KMS-11 (cell line): Measurements from ENCODE around the gene STRN4.

ENCODE experiments used
- H2AFZ ChIP-seq: fragments of 200-600 bp; sonication (generic); 2 replicates; pipeline ENCODE4 v1.6.1; 2016; ENCODE audit warnings: antibody characterized with exemption, mixed run types, low read depth
- H3K27ac ChIP-seq: fragments of 200-600 bp; sonication (generic); 2 replicates; pipeline ENCODE4 v1.6.1; 2016; ENCODE audit warnings: mild to moderate bottlenecking, mixed run types
- H3K27me3 ChIP-seq: fragments of 200-600 bp; sonication (generic); 2 replicates; pipeline ENCODE4 v1.6.1; 2017; ENCODE audit warnings: mild to moderate bottlenecking, low read depth, mixed run types, moderate library complexity; ENCODE audit not compliant: insufficient read depth
- H3K36me3 ChIP-seq: fragments of 200-600 bp; sonication (generic); 2 replicates; pipeline ENCODE4 v1.6.1; 2017; ENCODE audit warnings: mild to moderate bottlenecking, mixed run types; ENCODE audit not compliant: insufficient read depth
- H3K4me1 ChIP-seq: fragments of 200-600 bp; sonication (generic); 2 replicates; pipeline ENCODE4 v1.6.1; 2016; ENCODE audit warnings: mild to moderate bottlenecking, low read depth, mixed run types; ENCODE audit not compliant: poor library complexity, severe bottlenecking
- H3K4me2 ChIP-seq: fragments of 200-600 bp; sonication (generic); 2 replicates; pipeline ENCODE4 v1.7.0; 2016; ENCODE audit warnings: mild to moderate bottlenecking, mixed run types
- H3K4me3 ChIP-seq: fragments of 200-600 bp; sonication (generic); IDR thresholded peaks from 2 replicates; pipeline ENCODE4 v1.6.1; 2017; ENCODE audit warnings: low read depth, low read length, mixed read lengths; ENCODE audit not compliant: insufficient read depth
- H3K79me2 ChIP-seq: fragments of 200-600 bp; sonication (generic); 2 replicates; pipeline ENCODE4 v1.6.1; 2016; ENCODE audit warnings: low read depth, mixed run types; ENCODE audit not compliant: insufficient read depth
- H3K9ac ChIP-seq: fragments of 200-600 bp; sonication (generic); 2 replicates; pipeline ENCODE4 v1.6.1; 2016; ENCODE audit warnings: mild to moderate bottlenecking, mixed run types
- H4K20me1 ChIP-seq: fragments of 200-600 bp; sonication (generic); 2 replicates; pipeline ENCODE4 v1.6.1; 2016; ENCODE audit warnings: mild to moderate bottlenecking, mixed run types; ENCODE audit not compliant: insufficient read depth
- CTCF ChIP-seq: fragments of 200-600 bp; sonication (generic); conservative IDR thresholded peaks from 2 replicates; pipeline ENCODE4 v1.6.1; 2017; ENCODE audit warnings: low read depth, mild to moderate bottlenecking, antibody characterized with exemption, low read length, moderate library complexity, mixed read lengths

STRN4 gene

GRCh38 chr19:46788262-46788967, 42.2 kb upstream of the STRN4 start, which contains the start of gene SLC1A5:
SLC1A5 (minus strand) TSS chr19:46788594; CDS start chr19:46787965, 629 bp downstream.
- Histone ChIP-seq H3K9ac (peak within 1 kb of the TSS; percentile 99), H2AFZ (peak within 1 kb of the TSS; percentile 45; the same call in 1 of the 2 replicates), H4K20me1 (peaks cover 26% of the 10 kb centered on the region), H3K79me2 (peaks cover 50% of the 10 kb centered on the region), H3K27me3 (no peaks in the 10 kb centered on the region), H3K4me3 (no peak within 1 kb of the TSS), H3K4me1 (peaks cover 22% of the 10 kb centered on the region), H3K27ac (peak within 1 kb of the TSS; percentile 98), H3K4me2 (peak within 1 kb of the TSS; percentile 86), H3K36me3 (no peaks in the 10 kb centered on the region)
- TF ChIP-seq CTCF: no peak

GRCh38 chr19:46787331-46788261, 41.3 kb upstream of the STRN4 start:
- Histone ChIP-seq H3K36me3 (no peaks in the 10 kb centered on the region), H4K20me1 (peaks cover 29% of the 10 kb centered on the region), H3K4me1 (peaks cover 30% of the 10 kb centered on the region), H3K4me2 (peak overlapping the region; percentile 86), H3K9ac (peak overlapping the region; percentile 99), H3K27ac (peak overlapping the region; percentile 98), H3K27me3 (no peaks in the 10 kb centered on the region), H3K79me2 (peaks cover 59% of the 10 kb centered on the region), H2AFZ (no peak overlapping the region), H3K4me3 (no peak overlapping the region)
- no peak for TF ChIP-seq CTCF

- peak overlapping the region; percentile 99 for H3K9ac ChIP-seq
- H3K4me2 ChIP-seq: peak overlapping the region; percentile 86
- no peak overlapping the region for H3K4me3 ChIP-seq
- peaks cover 65% of the 10 kb centered on the region for H3K79me2 ChIP-seq
- peak overlapping the region; percentile 98 for H3K27ac ChIP-seq
- peaks cover 2% of the 10 kb centered on the region; the same call in 1 of the 2 replicates for H3K36me3 ChIP-seq
- H3K4me1 ChIP-seq: peaks cover 32% of the 10 kb centered on the region
- no peak overlapping the region for H2AFZ ChIP-seq
- peaks cover 35% of the 10 kb centered on the region for H4K20me1 ChIP-seq
- TF ChIP-seq CTCF: no peak
- H3K27me3 ChIP-seq: no peaks in the 10 kb centered on the region
Observed at GRCh38 chr19:46787040-46787330, 40.7 kb upstream of the STRN4 start.

GRCh38 chr19:46786236-46787039, 40.2 kb upstream of the STRN4 start:
- Histone ChIP-seq H2AFZ (peak overlapping the region; percentile 38; the same call in 1 of the 2 replicates), H4K20me1 (peaks cover 38% of the 10 kb centered on the region), H3K4me1 (peaks cover 32% of the 10 kb centered on the region), H3K4me2 (peak overlapping the region; percentile 86), H3K27ac (peak overlapping the region; percentile 98), H3K9ac (peak overlapping the region; percentile 99), H3K27me3 (no peaks in the 10 kb centered on the region), H3K4me3 (no peak overlapping the region), H3K36me3 (peaks cover 8% of the 10 kb centered on the region; the same call in 1 of the 2 replicates), H3K79me2 (peaks cover 70% of the 10 kb centered on the region)
- TF ChIP-seq CTCF: no peak
